GM10266 (cell line): ENCODE measurements around the gene ERBB4.
A peak's percentile ranks its signal among the peaks of the same experiment; 100 is the strongest.

ENCODE experiments used
- DNase-seq: peaks from one replicate; pipeline ENCODE4 v3.0.0; 2012; ENCODE audit errors: extremely low spot score
- CTCF ChIP-seq: IDR thresholded peaks from 2 replicates; pipeline ENCODE4 v1.5.1; 2012; ENCODE audit warnings: mild to moderate bottlenecking, low read depth; ENCODE audit not compliant: control insufficient read depth, insufficient read depth; ENCODE audit errors: missing control alignments

Gene ERBB4

GRCh38 chr2:211748339-211748738 is 790.3 kb downstream of the ERBB4 start:
- no peak for DNase-seq
- no peak for TF ChIP-seq CTCF

GRCh38 chr2:211745295-211746097 is 793.1 kb downstream of the ERBB4 start:
- peak; percentile 41 for DNase-seq
- peak; percentile 80 for TF ChIP-seq CTCF

- no peak for TF ChIP-seq CTCF
- no peak for DNase-seq
Measured at GRCh38 chr2:211744379-211744778, 794.2 kb downstream of the ERBB4 start.

- TF ChIP-seq CTCF: no peak
Measured at GRCh38 chr2:211741966-211742365, 796.6 kb downstream of the ERBB4 start.

GRCh38 chr2:211737282-211737681 is 801.3 kb downstream of the ERBB4 start:
- DNase-seq: no peak
- TF ChIP-seq CTCF: no peak

More at GRCh38 chr2:211741966-211742365, 796.6 kb downstream of the ERBB4 start:
- DNase-seq: no peak

GRCh38 chr2:211730215-211730614 is 808.4 kb downstream of the ERBB4 start:
- TF ChIP-seq CTCF: no peak
- no peak for DNase-seq

GRCh38 chr2:211729433-211729832 is 809.2 kb downstream of the ERBB4 start:
- TF ChIP-seq CTCF: no peak
- no peak for DNase-seq
